HuH-7 (cell line): Measurements from ENCODE around the gene MRPS31.
"Not testable (repeated sequence)": the region's sequence is repeated elsewhere in the genome, so short reads cannot be mapped to it uniquely, and the experiment has no call there.

Source experiments
- DNase-seq: peaks from one replicate; pipeline ENCODE4 v3.0.0; 2011; ENCODE audit warnings: low spot score

The MRPS31 gene

DNA sequence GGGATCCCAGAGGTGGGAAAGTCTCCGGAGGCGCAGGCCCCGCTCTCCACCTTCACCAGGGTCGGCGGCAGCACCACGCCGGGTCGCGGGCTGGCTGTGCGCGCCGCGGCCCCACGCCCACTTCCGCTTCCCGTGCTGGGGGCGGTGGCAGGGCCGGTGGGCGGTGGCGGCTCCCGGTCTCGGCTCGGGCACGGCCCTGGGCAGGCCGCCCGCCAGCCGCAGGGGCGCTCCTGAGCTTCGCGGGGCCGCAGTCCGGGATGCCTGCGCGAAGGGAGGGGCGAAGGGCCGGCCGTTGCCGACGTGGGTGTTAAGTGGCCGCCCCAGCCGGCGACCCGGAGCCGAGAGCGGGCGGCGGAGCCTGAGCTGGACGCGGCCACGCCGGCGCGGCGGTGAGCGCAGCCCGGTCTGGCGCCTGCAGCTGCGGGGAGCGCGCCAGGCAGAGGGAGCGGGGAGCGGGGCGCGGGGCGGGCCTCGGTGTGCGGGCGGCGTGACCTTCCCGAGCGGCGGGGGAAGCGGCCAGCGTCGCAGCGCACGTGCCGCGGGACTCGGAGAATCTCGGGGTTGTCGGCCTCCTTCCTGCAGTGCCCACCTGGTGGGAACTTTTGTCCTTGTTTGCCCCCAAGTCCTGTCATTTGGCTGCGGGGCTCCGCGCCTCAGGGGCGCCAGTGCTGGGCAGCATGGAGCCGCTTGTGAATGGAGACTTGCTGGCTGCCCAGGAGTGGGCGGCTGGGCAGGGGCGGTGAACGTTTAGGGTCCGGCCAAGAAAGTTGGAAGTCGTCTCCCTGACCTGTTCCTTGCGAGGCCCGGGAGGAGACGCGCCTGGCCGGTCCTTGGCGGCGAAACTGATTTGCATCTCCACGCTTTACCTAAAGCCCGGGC lies 18.5 kb upstream of the MRPS31 start, which contains the start of gene SLC25A15:
Gene SLC25A15, plus strand, starts transcription at position 337 of the 879 bp plus-strand sequence. CDS start 3,616 bp downstream, outside the sequence.
- peak; percentile 75 for DNase-seq

GRCh38 chr13:40788540-40789274 lies 17.7 kb upstream of the MRPS31 start:
- not testable (repeated sequence) for DNase-seq

DNA sequence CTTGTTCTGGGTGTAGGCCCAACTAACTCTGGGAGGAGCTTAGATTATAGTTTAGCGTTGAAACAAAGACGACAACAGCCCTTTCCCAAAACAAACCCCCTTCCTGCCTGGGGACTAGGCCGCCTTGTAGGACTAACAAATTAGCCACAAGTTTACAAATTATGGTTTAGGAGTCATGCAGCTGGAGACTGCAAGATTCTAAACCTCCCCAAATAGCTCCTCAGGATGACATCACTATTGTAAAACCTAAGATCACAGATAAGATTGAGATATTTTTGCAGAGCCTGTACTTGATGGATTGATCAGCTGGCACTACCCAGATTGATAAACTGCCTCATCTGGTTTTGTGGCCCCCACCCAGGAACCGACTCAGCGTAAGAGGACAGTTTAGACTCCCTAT lies 16.1 kb upstream of the MRPS31 start:
- no peak for DNase-seq

DNA sequence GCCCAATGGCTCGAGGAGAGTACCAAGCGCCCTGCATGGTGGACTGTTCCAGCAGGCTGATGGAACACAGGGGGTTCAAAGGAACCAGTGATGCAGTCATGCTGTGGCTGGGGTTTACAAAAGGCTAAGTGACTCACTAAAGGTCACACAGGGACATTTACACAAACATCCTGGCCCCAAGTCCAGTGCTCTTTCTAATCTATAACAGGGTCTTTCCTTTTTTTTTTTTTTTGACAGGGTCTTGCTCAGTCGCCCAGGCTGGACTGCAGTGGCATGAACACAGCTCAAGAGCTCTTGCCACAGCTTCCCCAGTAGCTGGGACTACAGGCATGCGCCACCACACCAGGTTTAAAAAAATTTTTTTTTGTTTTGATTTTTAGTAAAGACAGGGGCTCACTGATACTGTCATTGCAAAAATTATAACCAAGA lies 15.6 kb upstream of the MRPS31 start:
- DNase-seq, result peak; percentile 39

GRCh38 chr13:40784540-40784939 lies 13.6 kb upstream of the MRPS31 start:
- no peak for DNase-seq

GRCh38 chr13:40782971-40783370 lies 12.0 kb upstream of the MRPS31 start:
- DNase-seq, result not testable (repeated sequence)

DNA sequence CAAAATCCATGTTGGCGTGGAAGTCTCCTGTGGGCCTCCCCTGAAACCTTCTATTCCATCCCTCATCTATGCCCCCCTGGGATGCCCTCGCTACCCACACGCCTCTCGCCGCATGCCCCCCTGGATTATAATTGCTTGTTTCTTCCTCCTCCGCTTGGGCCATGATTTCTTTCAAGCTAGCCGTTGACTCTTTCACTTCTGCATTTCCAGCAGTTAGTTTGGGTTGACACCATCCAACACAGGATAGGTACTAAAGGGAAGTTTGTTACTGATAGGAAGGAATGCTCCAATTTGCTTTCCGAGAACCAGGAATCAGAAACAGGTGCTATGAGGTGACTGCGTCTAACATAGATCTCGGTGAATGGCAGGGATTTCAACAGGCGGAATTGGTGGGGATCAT lies 10.7 kb upstream of the MRPS31 start:
- DNase-seq, result no peak

DNA sequence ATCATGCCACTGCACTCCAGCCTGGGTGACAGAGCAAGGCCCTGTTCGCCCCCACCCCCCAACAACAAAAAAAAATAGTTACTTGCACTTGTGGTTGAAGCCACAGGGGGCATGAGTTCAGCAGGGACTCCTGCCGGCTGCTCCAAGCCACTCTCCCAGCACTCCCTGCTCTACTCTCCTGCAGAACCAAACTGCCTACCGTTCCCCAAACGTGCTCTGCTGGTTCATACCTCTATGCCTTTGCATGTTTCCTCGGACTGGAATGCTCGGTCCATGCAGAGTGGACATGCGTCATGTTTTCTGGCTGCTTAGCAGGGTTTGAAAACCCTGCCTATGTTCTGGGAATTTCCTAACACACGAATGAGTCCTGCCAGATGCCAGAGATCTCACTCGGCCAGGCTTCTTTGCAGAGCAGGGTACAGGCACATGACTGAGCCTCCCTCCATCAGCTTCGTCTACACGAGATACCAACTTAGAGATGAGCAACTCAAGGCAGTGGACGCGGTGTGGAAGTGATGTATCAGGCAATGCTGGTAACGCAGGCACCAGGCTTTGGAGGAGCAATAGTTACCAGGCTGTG lies 9.9 kb upstream of the MRPS31 start:
- DNase-seq, result peak; percentile 23

DNA sequence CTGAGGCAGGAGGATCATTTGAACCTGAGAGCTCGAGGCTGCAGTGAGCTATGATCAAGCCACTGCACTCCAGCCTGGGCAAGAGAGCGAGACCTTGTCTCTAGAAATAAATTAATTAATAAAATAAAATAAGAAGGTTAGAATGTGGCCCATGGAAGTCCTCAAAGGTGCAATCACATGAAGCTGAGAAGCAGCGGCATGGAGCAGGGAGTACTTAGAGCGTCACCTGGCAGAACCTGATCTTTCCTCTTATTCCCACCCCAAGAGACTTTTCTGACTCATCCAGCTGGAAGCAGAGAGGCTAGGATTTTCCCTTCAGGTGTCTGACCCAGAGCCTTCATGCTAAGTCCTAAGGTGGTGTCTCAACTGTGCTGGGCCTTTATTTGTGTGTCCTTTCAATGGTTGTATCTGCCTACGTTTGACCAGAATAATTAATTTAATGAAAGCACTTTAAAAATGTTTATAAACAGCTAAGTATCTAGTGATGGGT lies 8.9 kb upstream of the MRPS31 start:
- no peak for DNase-seq

- DNase-seq, result no peak
Observed at GRCh38 chr13:40779049-40779448, 8.1 kb upstream of the MRPS31 start.

DNA sequence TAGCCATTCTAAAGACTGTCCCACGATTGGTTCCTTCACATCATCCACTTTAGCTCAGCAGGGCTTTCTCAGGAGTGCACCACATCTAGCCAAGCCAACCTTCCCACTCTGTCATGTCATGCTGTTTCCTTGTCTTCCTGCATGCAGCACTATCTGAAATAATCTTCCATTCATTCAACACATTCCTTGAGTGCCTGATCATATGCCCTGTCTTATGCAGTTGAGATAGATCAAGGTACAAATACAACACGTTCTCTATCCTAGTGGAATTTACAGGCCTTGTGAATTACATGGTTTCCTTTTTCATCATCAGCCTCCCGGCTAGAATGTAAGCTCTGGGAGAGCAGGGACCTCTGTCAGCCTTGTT lies 6.8 kb upstream of the MRPS31 start:
- no peak for DNase-seq

- peak; percentile 34 for DNase-seq
Observed at GRCh38 chr13:40777166-40777808, 6.3 kb upstream of the MRPS31 start.

GRCh38 chr13:40776681-40777165 lies 5.7 kb upstream of the MRPS31 start:
- no peak for DNase-seq

DNA sequence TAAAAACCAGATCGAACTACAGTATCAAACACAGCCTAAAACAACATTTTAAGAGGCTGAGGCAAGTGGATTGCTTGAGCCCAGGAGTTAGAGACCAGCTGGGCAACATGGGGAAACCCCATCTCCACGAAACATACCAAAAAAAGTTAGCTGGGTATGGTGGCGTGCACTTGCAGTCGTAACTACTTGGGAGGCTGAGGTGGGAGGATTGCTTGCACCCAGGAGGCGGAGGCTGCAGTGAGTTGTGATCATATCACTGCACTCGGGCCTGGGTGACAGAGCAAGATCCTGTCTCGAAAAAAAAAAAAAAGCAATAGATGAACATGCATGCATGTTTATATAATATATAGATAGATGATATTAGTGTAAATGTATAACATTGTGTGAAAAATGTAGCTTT lies 5.2 kb upstream of the MRPS31 start:
- no peak for DNase-seq

GRCh38 chr13:40774672-40775071 lies 3.7 kb upstream of the MRPS31 start:
- DNase-seq, result no peak

DNA sequence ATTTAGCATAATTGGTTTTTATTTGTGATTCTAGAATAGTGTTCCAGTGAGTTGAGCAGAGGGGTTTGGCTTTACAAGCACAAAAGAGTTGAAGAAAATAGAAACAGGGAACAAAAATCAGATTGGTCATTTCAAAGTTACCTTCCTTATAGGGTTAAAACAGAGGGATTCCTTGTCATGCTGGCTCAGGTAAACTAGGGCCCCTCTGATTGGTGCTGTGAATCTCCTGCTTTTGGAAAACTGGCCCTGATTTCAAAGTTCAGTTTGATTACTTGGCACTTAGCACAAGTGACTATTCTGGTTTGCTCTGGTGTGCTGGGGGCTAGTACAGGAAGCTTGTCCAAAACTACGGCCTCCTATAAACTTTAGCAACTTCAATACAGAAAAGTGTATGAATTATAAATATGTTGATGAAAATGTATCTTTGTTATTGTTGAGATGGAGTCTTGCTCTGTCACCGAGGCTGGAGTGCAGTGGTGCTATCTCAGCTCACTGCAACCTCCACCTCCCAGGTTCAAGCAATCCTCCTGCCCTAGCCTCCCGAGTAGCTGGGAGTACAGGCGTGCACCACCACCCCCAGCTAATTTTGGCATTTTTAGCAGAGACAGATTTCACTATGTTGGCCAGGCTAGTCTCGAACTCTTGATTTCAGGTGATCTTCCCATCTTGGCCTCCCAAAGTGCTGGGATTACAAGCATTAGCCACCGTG lies 1.9 kb upstream of the MRPS31 start:
- no peak for DNase-seq

DNA sequence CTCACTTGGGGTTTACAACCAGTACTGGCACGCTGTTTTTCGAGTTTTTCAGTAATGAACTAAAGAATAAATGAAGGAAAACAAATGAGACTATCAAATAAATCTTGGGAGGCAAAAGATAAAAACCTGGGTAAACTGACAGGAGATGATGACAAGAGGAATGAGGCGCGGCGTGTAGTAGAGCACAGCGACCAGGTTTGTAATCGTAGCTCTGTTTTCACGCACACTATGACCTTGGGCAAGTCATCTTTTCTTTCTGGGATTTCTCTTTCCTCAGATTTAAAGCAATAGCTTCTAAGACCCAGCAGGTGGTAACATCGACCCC lies 419 bp downstream of the MRPS31 start:
- no peak for DNase-seq

GRCh38 chr13:40769970-40770369 lies 1.0 kb downstream of the MRPS31 start:
- no peak for DNase-seq

- no peak for DNase-seq
Observed at GRCh38 chr13:40765602-40766001, 5.4 kb downstream of the MRPS31 start.

DNA sequence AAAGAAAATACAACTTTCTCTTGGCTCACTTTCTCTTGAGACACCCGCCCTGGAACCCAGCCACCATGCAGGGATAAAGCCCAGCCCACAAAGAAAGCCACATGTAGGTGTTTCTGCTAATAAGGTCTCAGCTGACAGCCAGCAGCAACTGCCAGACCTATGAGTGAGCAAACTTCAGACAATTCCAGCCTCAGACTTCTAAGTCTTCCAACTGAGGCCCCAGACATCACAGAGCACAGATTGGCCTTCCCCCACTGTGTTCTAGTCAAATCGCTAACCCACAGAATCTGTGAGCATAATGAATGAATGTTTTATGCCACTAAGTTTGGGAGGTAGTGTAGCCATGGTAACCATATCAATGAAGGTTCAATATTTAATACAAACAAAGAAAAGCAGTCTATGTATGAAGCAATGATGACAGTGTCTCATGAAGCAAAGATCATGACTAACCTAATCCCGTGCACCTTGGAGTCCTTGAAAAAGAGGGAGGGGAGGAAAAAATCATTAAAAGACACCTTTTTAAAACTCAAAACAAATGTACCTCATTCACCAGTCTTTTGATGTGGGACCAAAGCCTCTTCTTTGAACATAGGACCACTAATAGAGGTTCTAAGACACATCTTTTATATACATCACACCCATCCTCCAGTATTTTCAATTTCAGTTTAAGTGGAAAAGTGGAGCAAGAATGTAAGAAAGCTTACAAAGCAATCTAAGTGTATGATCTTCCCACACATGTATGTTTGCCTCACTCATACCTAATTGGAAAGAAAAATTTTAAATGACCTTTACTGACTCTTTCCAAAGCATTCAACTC lies 6.2 kb downstream of the MRPS31 start:
- DNase-seq, result no peak

GRCh38 chr13:40762849-40763248 lies 8.1 kb downstream of the MRPS31 start:
- DNase-seq, result no peak
